Upper lobe of left lung (tissue), 6 donors: ENCODE data around the gene RHBDD2. TPM values are rescaled to one million over a fixed set of nuclear protein-coding genes. Genes with fewer than 3 reads are reported as not detected.

Experiments
- ATAC-seq, 2 donors: fragments of 200-7000 bp; cut with Tn5 transposase; one replicate each; pipeline ENCODE4 v1.9.1; 2022; ENCODE audit warnings: mild to moderate bottlenecking in 2 of 2, moderate library complexity in 2 of 2; ENCODE audit not compliant: low FRiP score in 2 of 2
- DNase-seq, 2 donors: peaks; one replicate each; pipeline ENCODE4 v3.0.0-alpha.2; 2019 to 2020
- H3K27ac ChIP-seq, 4 donors: fragments of 200-600 bp; sonication (generic); one replicate each; pipeline ENCODE4 v1.5.1; 2016 to 2019
- H3K27me3 ChIP-seq, 4 donors: fragments of 200-600 bp; sonication (generic); one replicate each; pipeline ENCODE4 v1.5.1; 2017 to 2019
- H3K36me3 ChIP-seq, 4 donors: fragments of 200-600 bp; sonication (generic); one replicate each; pipeline ENCODE4 v1.5.1; 2016 to 2019
- H3K4me1 ChIP-seq, 4 donors: fragments of 200-600 bp; sonication (generic); one replicate each; pipeline ENCODE4 v1.5.1; 2018 to 2019
- H3K4me3 ChIP-seq, 4 donors: fragments of 200-600 bp; sonication (generic); one replicate each; pipeline ENCODE4 v1.5.1; 2017 to 2019; ENCODE audit warnings: mild to moderate bottlenecking in 2 of 4, moderate library complexity in 1 of 4
- H3K9me3 ChIP-seq, 4 donors: fragments of 200-600 bp; sonication (generic); one replicate each; pipeline ENCODE4 v1.5.1; 2018 to 2019
- EP300 ChIP-seq, 4 donors: sonication (generic); formaldehyde crosslinking; IDR thresholded peaks; one replicate each; pipeline ENCODE4 v1.5.1; 2017; ENCODE audit warnings: antibody characterized with exemption in 4 of 4, control low read depth in 2 of 4
- POLR2A ChIP-seq, 4 donors: fragments of 450-650 bp; IDR thresholded peaks; one replicate each; pipeline ENCODE4 v1.5.1; 2016 to 2017; ENCODE audit warnings: antibody characterized with exemption in 4 of 4, mild to moderate bottlenecking in 2 of 4
- POLR2AphosphoS5 ChIP-seq, 2 donors: sonication (generic); formaldehyde crosslinking; IDR thresholded peaks; one replicate each; pipeline ENCODE4 v1.5.1; 2017; ENCODE audit warnings: antibody characterized with exemption in 2 of 2
- WGBS, 2 donors: methylation state at CpG; one replicate each; pipeline ENCODE4 v1.1.5; 2017 to 2018; 5-methylcytosine and 5-hydroxymethylcytosine counted together
- total RNA-seq, 6 donors: library from RNA; depleted of rRNA in 4 of 6; stranded (reverse); fragments of >200 nt in 4 of 6; gene quantifications; one replicate each; pipeline versions ENCODE4 v1.1.0 to v1.2.1, GENCODE V29; 2016 to 2021
- TF ChIP-seq, protein P1 (sequence below), 6 experiments: fragments of 450-650 bp in 4 of 6; fragments of 200-600 bp in 2 of 6; sonication (generic) in 2 of 6; IDR thresholded peaks; one replicate each; pipeline ENCODE4 v1.5.1; 2016 to 2019; ENCODE audit warnings: antibody characterized with exemption in 6 of 6
- donor health status: DM: no; HTN: no; CAD: no; lungs with moderate emphysema.
- donor health status: DM: no; HTN: yes; CAD: no; lungs with severe emphysema.

RHBDD2 gene
- total RNA-seq, 6 donors from 2014 or later = 35.6 to 132 (median 82.5) TPM

DNA sequence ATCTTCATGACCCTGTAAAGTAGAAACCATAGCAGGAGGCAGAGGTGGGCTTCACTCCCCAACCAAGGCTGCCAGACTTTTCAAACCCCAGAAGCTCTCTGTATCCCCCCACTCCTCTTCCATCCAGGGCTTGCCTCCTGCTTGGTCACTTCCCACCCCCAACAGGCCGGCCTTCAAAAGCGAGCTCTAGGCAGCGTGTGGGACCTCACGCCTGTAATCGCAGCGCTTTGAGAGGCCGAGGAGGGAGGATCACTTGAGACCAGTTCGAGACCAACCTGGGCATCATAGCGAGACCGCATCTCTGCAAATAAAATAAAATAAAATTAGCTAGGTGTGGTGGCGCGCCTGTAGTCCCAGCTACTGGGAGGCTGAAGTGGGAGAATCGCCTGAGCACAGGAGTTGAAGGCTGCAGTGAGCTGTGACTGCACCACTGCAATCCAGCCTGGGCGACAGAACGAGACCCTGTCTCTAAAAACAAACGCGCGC is 35.4 kb downstream of the RHBDD2 start:
- Histone ChIP-seq H3K9me3 (no peaks in the 10 kb centered on the region), H3K27ac (peak overlapping the region; percentile 88 to 99 (median 94)), H3K36me3 (no peaks in the 10 kb centered on the region), H3K27me3 (no peaks in the 10 kb centered on the region), H3K4me3 (peak overlapping the region; percentile 52 to 97 (median 82)), H3K4me1 (peaks cover 13 to 49% (median 35%) of the 10 kb centered on the region in 4 donors)
- DNase-seq (peak in 1 of 2 donors; percentile 26), ATAC-seq (peak in 1 of 2 donors; percentile 16)
- 26 to 47% methylated on average over 17 to 18 of the region's 18 CpGs for WGBS, 2 donors
- TF ChIP-seq, protein P1, sequence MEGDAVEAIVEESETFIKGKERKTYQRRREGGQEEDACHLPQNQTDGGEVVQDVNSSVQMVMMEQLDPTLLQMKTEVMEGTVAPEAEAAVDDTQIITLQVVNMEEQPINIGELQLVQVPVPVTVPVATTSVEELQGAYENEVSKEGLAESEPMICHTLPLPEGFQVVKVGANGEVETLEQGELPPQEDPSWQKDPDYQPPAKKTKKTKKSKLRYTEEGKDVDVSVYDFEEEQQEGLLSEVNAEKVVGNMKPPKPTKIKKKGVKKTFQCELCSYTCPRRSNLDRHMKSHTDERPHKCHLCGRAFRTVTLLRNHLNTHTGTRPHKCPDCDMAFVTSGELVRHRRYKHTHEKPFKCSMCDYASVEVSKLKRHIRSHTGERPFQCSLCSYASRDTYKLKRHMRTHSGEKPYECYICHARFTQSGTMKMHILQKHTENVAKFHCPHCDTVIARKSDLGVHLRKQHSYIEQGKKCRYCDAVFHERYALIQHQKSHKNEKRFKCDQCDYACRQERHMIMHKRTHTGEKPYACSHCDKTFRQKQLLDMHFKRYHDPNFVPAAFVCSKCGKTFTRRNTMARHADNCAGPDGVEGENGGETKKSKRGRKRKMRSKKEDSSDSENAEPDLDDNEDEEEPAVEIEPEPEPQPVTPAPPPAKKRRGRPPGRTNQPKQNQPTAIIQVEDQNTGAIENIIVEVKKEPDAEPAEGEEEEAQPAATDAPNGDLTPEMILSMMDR (IDR thresholded peaks at IDR 0.05) = no peak
- no peak for TF ChIP-seq POLR2AphosphoS5 (IDR thresholded peaks at IDR 0.05)
- TF ChIP-seq POLR2A (IDR thresholded peaks at IDR 0.05) = no peak
- no peak for TF ChIP-seq EP300 (IDR thresholded peaks at IDR 0.05)

DNA sequence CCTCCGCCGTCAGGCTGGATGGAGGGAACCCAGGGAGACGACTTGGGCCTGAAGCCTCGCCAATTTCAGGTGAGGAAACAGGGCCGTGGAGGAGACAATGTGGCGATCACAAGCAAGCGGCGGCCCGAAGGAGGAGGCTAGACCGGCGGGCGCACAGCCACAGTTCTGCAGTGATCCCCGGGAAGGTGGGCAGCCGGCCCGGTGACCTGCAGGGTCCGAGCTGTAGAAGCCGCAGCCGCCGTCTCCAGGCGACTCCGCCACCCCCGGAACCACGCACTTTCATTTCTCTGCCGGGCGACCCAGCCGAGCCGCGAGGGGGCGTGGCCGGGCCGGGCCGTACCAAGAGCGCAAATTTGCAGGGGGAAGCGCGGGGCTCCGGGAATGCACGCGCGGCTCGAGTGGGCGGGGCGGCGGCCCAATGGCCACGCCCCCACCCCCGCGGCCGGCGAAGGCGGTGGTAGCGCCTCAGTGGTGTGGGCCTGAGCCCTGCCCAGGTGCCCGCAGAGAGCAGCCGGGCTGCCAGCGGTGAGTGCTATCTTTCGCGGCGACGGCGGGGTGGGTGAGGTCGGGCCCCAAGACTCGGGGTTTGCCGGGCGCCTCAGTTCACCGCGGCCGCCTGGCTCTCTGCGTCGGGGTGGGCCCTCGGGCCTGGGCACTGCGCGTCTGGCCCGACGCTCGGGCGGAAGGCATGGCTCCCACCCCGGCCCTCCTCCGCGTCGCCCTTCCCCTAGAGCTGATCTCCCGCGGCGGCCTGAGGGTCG is 36.0 kb downstream of the RHBDD2 start, which contains the start of gene POR:
TSS of gene POR (plus strand) at position 501 of the 761 bp plus-strand sequence. CDS start 38,847 bp downstream, outside the sequence.
- WGBS, 2 donors = 0 to 1% methylated on average over 8 to 56 of the region's 82 CpGs
- TF ChIP-seq POLR2AphosphoS5 (IDR thresholded peaks at IDR 0.05) (peak; percentile 99 to 100), POLR2A (IDR thresholded peaks at IDR 0.05) (peak; percentile 88 to 100 (median 98)), EP300 (IDR thresholded peaks at IDR 0.05) (peak in 2 of 4 donors; percentile 2 to 79)
- TF ChIP-seq, protein P1 (IDR thresholded peaks at IDR 0.05) = peak in 3 of 6 experiments; percentile 45 to 60 (median 58)
- Histone ChIP-seq H3K4me3 (peak within 1 kb of the TSS; percentile 70 to 97 (median 89)), H3K4me1 (peaks cover 13 to 55% (median 36%) of the 10 kb centered on the region in 4 donors), H3K27ac (peak within 1 kb of the TSS; percentile 88 to 99 (median 94)), H3K27me3 (no peaks in the 10 kb centered on the region), H3K36me3 (no peaks in the 10 kb centered on the region), H3K9me3 (no peaks in the 10 kb centered on the region)
- DNase-seq (peak; percentile 96 to 100), ATAC-seq (peak; percentile 98 to 100)

DNA sequence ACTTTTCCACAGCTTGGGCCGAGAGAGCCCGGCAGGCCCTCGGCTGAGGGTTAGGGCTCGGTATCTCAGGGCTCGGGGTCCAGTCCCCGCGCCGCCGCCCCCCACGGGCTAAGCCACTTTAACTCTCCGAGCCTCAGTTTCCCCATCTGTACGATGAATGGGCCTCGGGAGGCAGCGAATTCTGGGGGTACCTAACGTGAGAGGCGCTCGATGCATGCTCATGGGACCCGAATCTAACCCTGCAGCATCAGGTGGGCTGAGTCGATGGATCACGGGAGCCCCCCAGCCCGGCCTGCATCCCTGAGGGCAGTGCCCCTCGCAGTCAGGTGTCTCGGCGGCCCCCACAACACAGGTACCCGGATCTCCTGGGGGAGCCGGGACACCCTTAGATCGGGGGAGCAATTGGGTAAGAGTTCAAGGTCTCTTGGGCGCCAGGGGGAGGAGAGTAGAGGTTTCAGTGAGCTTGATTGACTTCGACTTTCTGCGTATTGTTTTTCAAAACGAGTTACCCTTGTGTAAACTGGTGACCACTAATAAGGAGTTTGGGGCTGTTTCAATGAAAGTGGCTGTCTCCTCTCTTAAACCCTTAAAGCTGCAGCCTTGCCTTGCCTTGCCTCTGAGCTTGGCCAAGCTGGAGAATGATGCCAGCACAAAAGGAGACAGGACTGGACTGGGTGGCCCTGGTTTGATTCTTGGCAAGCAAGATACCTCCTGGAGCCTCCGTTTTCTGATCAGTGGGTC is 36.8 kb downstream of the RHBDD2 start:
- Histone ChIP-seq H3K27me3 (no peaks in the 10 kb centered on the region), H3K27ac (peak overlapping the region; percentile 88 to 99 (median 94)), H3K9me3 (no peaks in the 10 kb centered on the region), H3K36me3 (no peaks in the 10 kb centered on the region), H3K4me1 (peaks cover 13 to 55% (median 37%) of the 10 kb centered on the region in 4 donors), H3K4me3 (peak overlapping the region; percentile 70 to 97 (median 89))
- 0 to 2% methylated on average over 5 to 28 of the region's 32 CpGs for WGBS, 2 donors
- DNase-seq (peak in 1 of 2 donors; percentile 37), ATAC-seq (peak in 1 of 2 donors; percentile 23)
- TF ChIP-seq, protein P1 (IDR thresholded peaks at IDR 0.05) = no peak
- TF ChIP-seq POLR2AphosphoS5 (IDR thresholded peaks at IDR 0.05) (no peak), EP300 (IDR thresholded peaks at IDR 0.05) (no peak), POLR2A (IDR thresholded peaks at IDR 0.05) (no peak)

DNA sequence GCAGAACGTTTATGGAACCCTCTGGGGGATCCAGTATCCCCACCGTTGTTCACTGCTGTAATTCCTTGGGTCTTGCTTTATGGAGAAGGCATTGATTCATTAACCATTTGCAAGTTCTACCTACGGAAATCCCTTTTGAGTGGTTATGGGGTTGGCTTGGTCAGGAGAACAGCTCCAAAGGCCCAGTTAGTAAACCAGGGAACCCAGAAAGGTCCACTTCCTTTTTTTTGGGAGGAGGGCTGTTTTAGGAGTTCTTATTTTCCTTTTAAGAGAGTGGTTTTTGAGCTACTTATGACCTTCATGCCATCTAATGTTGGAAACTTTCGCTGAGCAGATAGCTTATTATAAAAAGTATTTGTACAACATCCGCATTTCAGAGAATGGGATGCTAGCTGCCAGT is 37.4 kb downstream of the RHBDD2 start:
- TF ChIP-seq, protein P1 (IDR thresholded peaks at IDR 0.05) = no peak
- TF ChIP-seq EP300 (IDR thresholded peaks at IDR 0.05) (no peak), POLR2A (IDR thresholded peaks at IDR 0.05) (no peak)
- H3K4me1 ChIP-seq = peaks cover 13 to 58% (median 39%) of the 10 kb centered on the region in 4 donors
- DNase-seq (no peak), ATAC-seq (no peak)
- WGBS, 2 donors = 35 to 64% methylated on average over 4 to 5 of the region's 5 CpGs
- peak overlapping the region; percentile 88 to 99 (median 94) for H3K27ac ChIP-seq
- peak overlapping the region; percentile 70 to 97 (median 89) for H3K4me3 ChIP-seq
- no peaks in the 10 kb centered on the region for H3K27me3 ChIP-seq
- no peaks in the 10 kb centered on the region for H3K36me3 ChIP-seq
- no peaks in the 10 kb centered on the region for H3K9me3 ChIP-seq
